Stimulated activated CD4-positive, alpha-beta T cell treated with anti-CD3 and anti-CD28 coated beads, Interleukin-2, amount 100 ng/mL, for 4 hours (primary cell): ENCODE results near the gene UGDH.
"Not testable (repeated sequence)": the region's sequence is repeated elsewhere in the genome, so short reads cannot be mapped to it uniquely, and the experiment has no call there.

Experiments
- DNase-seq: peaks from one replicate; pipeline ENCODE4 v3.0.0-alpha.2; 2020; ENCODE audit warnings: low read depth

UGDH gene

GRCh38 chr4:39495446-39496213 is 31.6 kb downstream of the UGDH start:
- DNase-seq = no peak

- no peak for DNase-seq
Observed at GRCh38 chr4:39494354-39494753, 32.9 kb downstream of the UGDH start.

GRCh38 chr4:39490322-39490721 is 36.9 kb downstream of the UGDH start:
- no peak for DNase-seq

GRCh38 chr4:39486221-39486804 is 40.9 kb downstream of the UGDH start:
- DNase-seq = no peak

- DNase-seq = no peak
Observed at GRCh38 chr4:39484582-39485272, 42.5 kb downstream of the UGDH start.

- DNase-seq = no peak
Observed at GRCh38 chr4:39480902-39481695, 46.1 kb downstream of the UGDH start.

- DNase-seq = no peak
Observed at GRCh38 chr4:39480251-39480650, 47.0 kb downstream of the UGDH start.

- no peak for DNase-seq
Observed at GRCh38 chr4:39476187-39476895, 50.9 kb downstream of the UGDH start.

GRCh38 chr4:39472396-39472795 is 54.8 kb downstream of the UGDH start:
- DNase-seq = no peak

GRCh38 chr4:39470402-39470801 is 56.8 kb downstream of the UGDH start:
- DNase-seq = no peak

GRCh38 chr4:39469429-39470077 is 57.7 kb downstream of the UGDH start:
- DNase-seq = no peak

- no peak for DNase-seq
Observed at GRCh38 chr4:39467464-39467863, 59.8 kb downstream of the UGDH start.

- DNase-seq = no peak
Observed at GRCh38 chr4:39466747-39467146, 60.5 kb downstream of the UGDH start.

GRCh38 chr4:39464886-39465501 is 62.2 kb downstream of the UGDH start:
- no peak for DNase-seq

- DNase-seq = peak; percentile 90
Observed at GRCh38 chr4:39458505-39459300, 68.5 kb downstream of the UGDH start, which contains the start of the genes LIAS and RPL9. Gene LIAS (plus strand): TSS chr4:39459056. CDS start chr4:39459118, 62 bp downstream. Gene RPL9 (minus strand): TSS chr4:39458922. CDS start chr4:39458439, 483 bp downstream.

- not testable (repeated sequence) for DNase-seq
Observed at GRCh38 chr4:39458161-39458504, 69.1 kb downstream of the UGDH start.

GRCh38 chr4:39456946-39457763 is 70.1 kb downstream of the UGDH start:
- no peak for DNase-seq

- DNase-seq = no peak
Observed at GRCh38 chr4:39455486-39455885, 71.8 kb downstream of the UGDH start.

GRCh38 chr4:39453738-39454137 is 73.5 kb downstream of the UGDH start:
- DNase-seq = no peak
